Activated CD4-positive, CD25-positive, alpha-beta regulatory T cell treated with anti-CD3 and anti-CD28 coated beads, Interleukin-2, amount 50 U/mL, for 24 hours (primary cell): ENCODE measurements around the gene CDC25A.
"Not testable (repeated sequence)": the region's sequence is repeated elsewhere in the genome, so short reads cannot be mapped to it uniquely, and the experiment has no call there.

Experiments used
- ATAC-seq, 2 donors: fragments of 150-1000 bp; cut with Tn5 transposase; one replicate each; pipeline ENCODE4 v1.10.0; 2021; ENCODE audit warnings: mild to moderate bottlenecking in 1 of 2, moderate library complexity in 1 of 2

Gene CDC25A

GRCh38 chr3:48188266-48189201 is at the start of gene CDC25A:
Gene CDC25A (minus strand): TSS chr3:48188417. CDS start chr3:48187947, 470 bp downstream.
- peak; percentile 99 for ATAC-seq

- no peak for ATAC-seq
Observed at GRCh38 chr3:48236531-48236930, 48.3 kb upstream of the CDC25A start.

DNA sequence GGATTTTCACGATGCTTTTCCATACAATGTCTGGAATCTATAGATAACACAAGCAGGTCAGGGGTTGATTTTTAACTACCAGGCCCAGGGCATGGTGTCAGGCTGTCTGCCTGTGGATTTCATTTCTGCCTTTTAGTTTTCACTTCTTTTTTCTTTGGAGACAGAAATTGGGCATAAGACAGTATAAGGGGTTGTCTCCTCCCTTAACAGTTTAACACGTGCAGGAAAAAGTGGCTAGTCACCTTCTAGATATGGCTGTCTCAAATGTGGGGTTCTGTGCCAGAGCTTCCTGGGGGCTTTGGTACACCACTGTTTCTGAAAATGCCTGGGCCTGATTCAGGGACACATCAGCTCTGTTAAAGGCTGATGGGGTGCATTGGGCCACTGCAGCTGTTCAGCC is 45.3 kb upstream of the CDC25A start:
- ATAC-seq: no peak

DNA sequence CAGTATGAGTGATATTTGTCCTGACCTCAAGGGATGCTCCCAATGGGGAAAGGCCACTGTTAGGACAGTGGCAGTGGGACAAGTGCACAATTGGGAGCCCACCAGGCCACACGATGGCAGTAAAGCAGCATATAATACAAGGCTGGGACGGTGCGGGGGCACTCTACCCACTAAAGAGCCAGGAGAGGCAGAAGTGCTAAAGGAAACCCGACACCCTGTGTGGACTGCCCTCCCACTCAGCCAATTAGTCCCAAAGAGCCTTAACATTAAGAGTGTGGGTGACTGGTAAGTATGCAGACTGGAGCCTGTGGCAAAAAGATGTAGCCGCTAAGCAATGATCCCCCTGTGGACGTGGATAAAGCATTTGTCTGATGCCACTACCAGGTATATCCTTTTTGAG is 44.5 kb upstream of the CDC25A start:
- peak; percentile 88 to 96 for ATAC-seq

DNA sequence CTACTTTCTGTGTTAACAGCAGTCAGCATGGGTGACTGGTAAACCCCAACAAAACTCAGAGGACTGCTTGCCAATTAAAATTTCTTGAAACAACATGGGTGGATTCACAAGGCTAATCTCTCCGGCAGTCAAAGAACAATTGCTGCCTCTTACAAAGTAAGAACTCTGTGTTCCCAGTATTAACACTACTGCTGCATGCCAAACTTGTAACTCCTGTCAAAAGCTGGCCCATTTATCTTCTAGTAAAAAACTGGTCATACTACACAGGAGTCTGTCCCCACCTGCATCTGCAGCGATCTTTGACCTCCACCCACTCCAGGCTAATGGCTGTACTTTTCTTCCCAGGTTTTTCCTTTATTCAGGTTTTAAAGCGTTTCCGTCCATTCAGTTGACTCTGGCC is 44.0 kb upstream of the CDC25A start:
- no peak for ATAC-seq

DNA sequence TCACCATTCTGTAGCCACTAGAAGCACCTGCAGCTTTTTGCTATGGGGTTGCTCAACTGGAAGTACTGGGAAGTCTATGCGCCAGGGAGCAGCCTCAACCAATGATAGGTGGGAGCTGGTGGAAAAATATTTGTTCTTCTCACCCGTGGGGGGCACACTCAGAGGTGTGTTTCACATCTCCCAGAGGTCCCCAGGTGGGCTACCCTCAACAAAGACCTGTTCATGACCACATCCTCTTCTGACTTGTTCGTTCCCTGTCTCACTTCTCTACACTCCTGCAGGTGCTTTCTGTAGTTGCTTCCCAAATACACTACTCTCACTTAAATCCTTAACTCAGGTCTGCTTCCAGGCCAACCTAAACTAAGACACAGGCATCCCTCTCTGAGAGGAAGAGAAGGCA is 38.7 kb upstream of the CDC25A start:
- no peak for ATAC-seq

GRCh38 chr3:48225587-48225986 is 37.4 kb upstream of the CDC25A start:
- no peak for ATAC-seq

- no peak for ATAC-seq
Observed at GRCh38 chr3:48222616-48223513, 34.6 kb upstream of the CDC25A start, which contains the start of gene CAMP. Gene CAMP (plus strand): TSS chr3:48223495. CDS start chr3:48223512, 17 bp downstream.

GRCh38 chr3:48220746-48221145 is 32.5 kb upstream of the CDC25A start:
- no peak for ATAC-seq

GRCh38 chr3:48219543-48219942 is 31.3 kb upstream of the CDC25A start:
- ATAC-seq: no peak

DNA sequence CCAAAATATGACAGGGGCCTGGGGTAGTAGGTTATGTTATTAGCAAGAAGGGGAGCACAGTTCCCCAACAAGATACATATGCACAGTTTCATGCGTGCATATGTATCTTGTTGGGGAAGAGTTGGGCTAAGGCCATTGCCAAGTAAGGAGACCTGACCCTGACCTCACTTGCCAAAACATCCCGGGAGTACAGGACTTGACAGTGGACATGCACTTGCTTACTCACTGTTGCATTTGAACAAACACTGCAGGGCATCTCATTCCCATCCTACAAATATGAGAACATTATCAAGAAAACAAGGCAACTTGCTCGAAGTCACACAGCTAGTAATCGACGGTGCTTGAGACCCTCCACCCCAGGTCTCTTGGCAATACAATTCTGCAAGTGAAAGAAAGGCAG is 30.3 kb upstream of the CDC25A start:
- ATAC-seq: no peak

DNA sequence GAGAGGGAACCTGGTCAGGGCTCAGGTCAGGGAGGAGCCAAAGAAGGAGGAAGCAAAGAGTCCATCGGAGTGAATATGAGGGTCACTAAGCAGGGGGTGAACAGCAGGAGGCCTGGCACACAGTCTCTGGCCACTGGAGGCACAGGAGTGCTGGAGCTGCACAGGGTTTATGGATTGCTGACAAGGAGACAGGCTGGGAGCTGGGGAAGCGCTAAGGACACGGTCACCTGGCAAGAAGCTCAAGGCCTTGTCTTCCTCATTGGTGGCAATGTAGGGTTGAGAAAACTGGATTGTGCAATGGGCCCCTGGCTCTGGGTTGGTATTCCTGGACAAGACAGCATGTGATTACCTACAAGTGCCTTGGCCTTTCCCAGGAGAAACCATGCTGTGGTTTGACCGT is 29.2 kb upstream of the CDC25A start:
- ATAC-seq: no peak

GRCh38 chr3:48215876-48216275 is 27.7 kb upstream of the CDC25A start:
- ATAC-seq: no peak

DNA sequence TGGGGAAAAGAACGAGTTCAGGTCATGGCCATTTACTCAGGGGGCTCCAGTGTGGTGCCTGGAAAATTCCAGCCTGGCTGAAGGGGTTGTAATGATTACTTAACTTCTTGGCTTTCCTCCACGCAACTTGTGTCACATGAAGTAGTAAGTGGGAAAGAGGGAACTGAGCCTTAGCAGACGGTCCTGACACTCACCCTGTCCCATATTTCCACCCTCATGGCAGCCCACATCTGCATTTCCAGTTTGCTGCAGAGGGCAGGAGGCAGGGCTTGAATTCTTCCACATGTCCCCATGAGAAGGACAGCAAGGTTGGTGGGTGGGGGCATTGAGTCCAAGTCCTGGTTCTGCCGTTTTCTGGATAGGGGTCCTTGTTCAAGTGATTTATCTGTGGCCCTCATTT is 27.2 kb upstream of the CDC25A start:
- ATAC-seq: no peak

DNA sequence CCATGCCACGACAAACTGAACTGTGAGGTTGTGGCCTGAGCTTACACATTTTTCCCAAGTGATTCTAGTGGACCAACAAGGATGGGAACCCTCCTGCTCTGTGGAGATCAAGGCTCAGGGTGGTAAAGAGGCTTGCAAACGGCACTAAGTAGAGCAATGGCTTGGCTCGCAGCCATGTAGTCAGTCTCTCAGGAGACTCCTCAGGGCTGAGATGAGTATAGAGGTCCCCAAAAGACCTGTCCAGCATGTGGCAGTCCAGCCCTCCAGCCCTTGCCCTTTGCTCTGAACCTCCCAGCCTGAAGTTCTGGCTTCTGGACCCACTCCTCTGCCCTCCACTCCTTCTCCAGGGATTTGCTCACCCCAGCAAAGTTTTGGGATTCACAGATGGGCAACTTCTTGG is 26.8 kb upstream of the CDC25A start:
- ATAC-seq: no peak

DNA sequence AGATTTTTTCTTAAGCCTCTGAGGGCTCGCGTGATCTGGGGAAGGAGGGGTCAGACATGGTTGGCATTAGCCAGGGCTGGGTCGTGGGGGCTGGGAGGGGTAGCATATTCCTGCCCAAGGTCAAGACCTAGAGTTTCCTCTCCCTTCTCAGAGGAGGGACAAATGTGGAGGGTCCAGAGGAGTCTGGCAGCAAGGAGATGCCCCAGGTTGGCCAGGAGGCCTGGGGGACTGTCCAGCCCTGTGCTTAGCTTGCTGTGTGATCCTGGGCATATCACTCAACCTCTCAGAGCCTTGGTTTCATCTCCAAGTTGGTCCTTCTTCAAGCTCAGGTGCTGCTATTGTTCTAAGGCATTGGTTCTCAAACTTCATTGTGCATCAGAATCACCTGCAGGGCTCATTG is 26.0 kb upstream of the CDC25A start:
- ATAC-seq: no peak

GRCh38 chr3:48211776-48212175 is 23.6 kb upstream of the CDC25A start:
- ATAC-seq: not testable (repeated sequence)

DNA sequence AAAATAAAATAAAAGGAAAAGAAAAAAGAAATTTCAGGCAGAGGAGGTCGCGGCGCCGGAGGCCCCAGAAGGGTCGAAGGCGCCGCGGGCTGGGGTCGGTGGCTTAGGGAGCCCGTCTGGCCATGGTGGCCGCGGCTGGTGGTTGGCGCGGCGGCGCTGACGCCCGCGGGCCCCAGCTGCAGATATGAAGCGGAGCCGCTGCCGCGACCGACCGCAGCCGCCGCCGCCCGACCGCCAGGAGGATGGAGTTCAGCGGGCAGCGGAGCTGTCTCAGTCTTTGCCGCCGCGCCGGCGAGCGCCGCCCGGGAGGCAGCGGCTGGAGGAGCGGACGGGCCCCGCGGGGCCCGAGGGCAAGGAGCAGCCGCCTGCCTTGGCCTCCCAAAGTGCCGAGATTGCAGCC is 22.3 kb upstream of the CDC25A start:
- not testable (repeated sequence) for ATAC-seq

DNA sequence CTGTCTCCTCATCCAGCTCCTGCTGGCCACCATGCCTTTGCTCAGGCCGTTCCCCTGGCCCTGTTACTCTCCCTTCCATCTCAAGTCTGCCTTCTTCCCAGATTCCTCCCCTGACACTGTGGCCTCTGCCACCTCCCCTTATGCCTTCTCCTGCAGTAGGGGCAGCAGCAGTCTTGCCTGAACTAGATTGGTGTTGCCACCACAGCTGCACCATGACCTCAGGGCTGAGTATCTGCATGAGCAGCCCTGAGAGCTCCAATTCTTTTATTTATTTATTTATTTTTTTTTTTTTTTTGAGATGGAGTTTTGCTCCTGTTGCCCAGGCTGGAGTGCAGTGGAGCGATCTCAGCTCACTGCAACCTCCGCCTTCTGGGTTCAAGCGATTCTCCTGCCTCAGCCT is 21.2 kb upstream of the CDC25A start:
- ATAC-seq: no peak

GRCh38 chr3:48208076-48208475 is 19.9 kb upstream of the CDC25A start:
- ATAC-seq: no peak

- no peak for ATAC-seq
Observed at GRCh38 chr3:48202632-48203031, 14.4 kb upstream of the CDC25A start.

GRCh38 chr3:48199117-48199516 is 10.9 kb upstream of the CDC25A start:
- ATAC-seq: no peak

DNA sequence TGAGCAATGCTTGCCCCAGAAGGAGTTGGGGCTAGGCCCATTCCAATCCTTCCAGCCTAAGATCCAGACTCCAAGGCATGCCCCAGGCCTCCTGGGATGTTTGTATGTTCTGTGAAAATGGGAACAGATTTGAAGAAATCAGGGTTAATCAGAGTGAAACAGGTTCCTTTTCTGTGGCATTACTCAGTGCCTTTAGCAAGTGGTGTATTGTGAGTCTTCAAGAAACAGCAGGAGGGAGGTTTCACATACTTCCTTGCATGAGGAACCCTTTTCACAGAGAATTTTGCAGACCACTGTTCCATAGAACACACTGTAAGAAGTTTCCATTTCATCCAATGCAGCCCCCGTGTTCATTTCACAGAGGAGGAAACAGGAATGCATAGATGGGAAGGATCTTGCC is 8.4 kb upstream of the CDC25A start:
- no peak for ATAC-seq
